ENCODE results near the gene FAM20A.

Gene FAM20A

DNA sequence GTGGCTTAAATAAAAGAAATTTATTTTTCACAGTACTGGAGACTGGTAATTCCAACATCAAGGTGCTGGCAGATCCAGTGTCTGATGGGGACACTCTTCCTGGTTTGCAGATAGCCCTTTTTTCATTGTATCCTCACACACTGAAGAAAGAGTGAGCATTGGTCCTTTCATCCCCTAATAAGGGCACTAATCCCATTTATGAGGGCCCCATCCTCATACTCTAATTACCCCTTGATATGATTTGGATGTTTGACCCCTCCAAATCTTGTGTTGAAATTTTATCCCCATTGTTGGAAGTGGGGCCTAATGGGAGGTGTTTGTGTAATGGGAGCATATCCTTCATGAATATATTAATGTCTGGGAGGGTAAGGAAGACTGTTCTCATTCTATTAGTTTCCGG is 9.4 kb upstream of the FAM20A start:
- no peak for DNase-seq (ENCODE audit: low read depth)

DNA sequence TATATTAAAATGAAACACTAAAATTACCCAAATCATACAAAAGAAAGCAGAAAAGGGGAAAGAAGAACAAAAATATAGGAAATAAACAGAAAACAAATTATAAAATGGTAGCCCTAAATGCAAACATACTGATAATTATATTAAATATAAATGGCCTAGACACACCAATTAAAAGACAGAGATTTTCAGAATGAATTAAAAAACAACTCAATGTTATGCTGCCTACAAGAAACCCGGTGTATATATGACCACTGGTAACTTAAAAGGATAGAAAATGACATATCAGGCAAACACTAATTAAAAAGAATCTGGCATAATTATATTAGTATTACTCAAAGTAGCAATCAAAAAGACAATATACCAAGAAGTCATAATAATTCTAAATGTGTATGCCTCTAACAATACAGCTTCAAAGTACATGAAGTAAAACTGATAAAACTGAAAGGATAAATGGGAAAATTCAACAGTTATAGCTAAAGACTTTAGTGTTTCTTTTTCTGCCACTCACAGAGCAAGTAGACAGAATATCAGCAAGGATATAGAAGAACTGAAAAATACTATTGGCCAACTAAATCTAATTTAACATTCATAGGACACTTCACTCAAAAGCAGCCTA is 7.5 kb upstream of the FAM20A start:
- no peak for DNase-seq (ENCODE audit: low read depth)

DNA sequence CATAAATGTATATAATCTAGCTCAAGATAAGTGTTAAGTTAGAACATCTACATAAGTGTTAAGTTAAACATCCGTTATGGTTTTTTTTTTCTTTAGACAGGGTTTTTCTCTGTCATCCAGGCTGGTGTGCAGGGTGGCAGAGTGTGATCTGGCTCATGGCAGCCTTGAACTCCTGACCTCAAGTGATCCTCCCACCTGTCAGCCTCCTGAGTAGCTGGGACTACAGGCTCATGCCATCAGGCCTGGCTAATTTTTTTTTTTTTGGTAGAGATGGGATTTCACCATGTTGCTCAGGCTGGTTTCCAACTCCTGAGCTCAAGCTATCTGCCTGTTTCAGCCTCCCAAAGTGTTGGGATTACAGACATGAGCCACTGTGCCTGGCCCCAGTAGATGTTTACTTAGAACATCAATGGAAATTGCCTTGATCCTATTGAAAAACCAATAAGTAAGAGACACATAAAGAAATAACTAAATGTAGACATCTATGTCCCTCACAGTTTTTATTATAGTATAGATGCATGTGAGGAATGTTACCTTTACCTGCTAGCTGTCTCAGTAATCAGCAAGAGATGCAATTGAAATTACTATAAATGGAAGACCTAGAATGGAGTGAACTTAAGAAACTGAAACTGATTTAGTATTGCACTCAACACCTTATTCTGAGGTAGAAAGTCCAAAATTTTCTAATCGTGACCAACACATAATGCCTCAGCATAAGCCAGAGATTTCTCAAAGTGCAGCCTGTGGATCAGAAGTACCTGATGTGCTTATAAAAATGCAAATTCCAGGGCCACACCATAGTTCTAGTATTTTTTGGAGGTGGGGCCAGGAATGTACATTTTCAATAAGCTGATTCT is 5.5 kb upstream of the FAM20A start:
- DNase-seq (ENCODE audit: low read depth) = no peak

- no peak for DNase-seq (ENCODE audit: low read depth)
Observed at GRCh38 chr17:68605914-68606313, 4.7 kb upstream of the FAM20A start.

GRCh38 chr17:68603656-68604055 is 2.5 kb upstream of the FAM20A start:
- DNase-seq (ENCODE audit: low read depth) = no peak

DNA sequence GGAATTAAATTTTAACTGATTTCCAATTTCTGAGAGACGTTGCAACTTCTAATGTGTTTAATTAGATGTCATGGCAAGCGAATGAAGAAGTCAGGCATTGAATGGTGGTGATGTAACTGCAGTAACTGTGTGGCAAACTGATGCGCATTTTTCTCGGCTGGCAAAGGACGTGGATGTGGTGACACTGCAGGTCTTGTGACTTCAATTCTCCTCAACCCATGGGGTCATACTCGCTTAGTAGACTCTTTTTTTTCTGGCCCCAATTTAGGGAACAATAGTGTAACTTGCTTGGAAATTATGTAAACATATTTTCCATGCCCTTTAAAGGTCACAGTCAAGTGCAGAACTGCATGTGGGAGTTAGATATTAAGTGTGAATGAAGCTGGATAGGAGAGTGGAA is 1.9 kb upstream of the FAM20A start:
- no peak for DNase-seq (ENCODE audit: low read depth)

- DNase-seq (ENCODE audit: low read depth) = no peak
Observed at GRCh38 chr17:68602289-68602688, 1.1 kb upstream of the FAM20A start.

DNA sequence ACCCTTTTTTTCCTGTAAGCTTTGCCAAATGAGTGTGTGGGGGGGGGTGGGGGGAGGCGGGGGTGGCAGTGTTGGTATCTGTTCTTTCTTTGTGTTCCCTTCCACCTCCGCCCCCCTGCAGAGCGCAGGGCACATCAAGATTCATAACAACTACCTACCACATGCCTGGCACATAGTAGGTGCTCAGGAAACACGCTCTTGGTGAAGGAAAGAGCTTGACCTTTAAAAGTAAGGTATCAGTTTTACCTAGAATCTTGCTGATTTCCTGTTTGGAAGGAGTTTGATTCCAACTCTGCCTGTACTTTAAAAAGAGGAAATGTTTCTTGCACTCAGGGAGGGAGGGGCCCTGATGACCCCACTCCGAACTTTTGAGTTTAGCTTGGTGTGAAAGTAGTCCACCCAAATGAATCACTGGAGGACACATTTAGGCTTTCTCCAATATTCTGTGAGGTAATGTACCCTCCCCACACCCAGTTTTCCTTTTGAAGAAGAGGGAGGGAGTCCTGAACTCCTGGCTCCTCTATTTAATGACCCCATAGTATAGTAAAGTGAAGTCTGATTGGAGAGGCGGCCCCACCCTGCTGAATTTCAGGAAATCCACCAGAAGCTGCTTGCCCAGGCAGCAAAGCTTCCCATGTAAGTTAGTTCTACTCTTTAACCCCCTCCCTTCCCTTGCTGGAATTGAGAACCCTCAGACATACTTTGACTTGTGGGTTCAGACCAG is 560 bp upstream of the FAM20A start:
- no peak for DNase-seq (ENCODE audit: low read depth)

DNA sequence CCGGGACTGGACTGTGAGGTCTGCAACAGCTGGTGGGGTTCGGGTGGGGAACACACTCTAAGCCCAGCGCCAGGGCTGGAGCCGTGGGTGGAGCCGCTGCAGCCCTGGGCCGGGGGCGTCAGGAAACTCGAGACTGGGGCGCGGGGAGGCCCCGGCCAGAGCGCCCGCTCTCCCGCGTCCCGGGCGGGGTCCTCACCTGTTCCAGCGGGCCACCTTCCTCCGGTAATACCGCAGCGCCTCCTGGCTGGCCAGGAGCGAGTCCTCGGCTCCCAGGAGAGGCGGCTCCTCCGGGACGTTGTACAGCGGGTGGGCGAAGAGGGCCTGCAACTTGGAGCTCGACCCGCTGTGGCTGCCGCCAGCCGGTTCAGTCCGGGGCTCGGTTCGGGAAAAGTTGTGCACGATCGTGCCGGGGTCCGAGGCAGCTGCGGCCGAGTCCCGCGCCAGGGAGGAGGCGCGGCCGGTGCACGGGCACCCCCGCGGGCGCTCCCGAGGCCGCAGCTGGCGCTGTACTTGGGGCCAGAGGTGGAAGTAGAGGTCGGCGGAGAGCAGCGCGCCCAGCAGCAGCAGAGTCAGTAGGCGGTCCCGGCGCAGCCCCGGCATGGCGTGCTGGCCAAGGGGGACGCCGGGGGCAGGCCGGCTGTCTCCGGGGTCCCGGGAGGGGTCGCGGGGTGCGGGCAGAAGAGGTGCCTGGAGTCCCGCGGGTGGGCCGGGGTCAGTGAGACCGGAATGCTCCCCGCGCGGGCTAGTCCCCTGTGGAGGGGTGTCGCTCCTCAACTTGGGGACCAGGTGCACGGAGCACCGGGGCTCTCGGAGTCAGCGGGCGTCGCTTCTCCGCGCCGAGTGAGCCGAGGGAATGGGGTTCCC is 868 bp downstream of the FAM20A start:
- no peak for DNase-seq (ENCODE audit: low read depth)

DNA sequence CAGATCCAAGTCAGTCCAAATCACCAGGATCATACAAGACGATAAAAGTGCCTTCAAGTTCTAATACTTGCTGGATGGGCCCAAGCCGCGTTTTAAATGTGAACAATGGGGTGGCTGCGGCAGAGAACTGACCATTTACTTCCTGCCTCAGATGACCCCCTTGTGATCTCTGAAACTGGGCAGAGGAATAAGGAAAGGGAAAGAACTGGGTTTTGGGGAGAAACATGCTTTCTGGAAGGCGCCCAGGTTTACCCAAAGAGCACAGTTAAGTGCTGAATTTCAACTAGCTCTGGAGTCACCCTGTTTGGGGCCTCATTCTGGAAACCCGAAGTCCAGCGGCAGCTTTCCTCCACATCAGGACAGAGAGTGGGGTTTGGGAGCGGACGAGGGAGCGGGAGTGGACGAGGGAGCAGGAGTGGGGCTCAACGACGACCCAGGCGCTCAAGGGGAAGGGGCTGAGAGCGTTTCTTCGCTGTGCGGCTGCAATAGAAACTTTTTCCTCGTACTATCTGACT is 1.6 kb downstream of the FAM20A start:
- no peak for DNase-seq (ENCODE audit: low read depth)

GRCh38 chr17:68599091-68599490 is 2.1 kb downstream of the FAM20A start:
- peak; percentile 91 for DNase-seq (ENCODE audit: low read depth)

- DNase-seq (ENCODE audit: low read depth) = no peak
Observed at GRCh38 chr17:68598545-68598961, 2.6 kb downstream of the FAM20A start.

GRCh38 chr17:68598074-68598473 is 3.1 kb downstream of the FAM20A start:
- no peak for DNase-seq (ENCODE audit: low read depth)

DNA sequence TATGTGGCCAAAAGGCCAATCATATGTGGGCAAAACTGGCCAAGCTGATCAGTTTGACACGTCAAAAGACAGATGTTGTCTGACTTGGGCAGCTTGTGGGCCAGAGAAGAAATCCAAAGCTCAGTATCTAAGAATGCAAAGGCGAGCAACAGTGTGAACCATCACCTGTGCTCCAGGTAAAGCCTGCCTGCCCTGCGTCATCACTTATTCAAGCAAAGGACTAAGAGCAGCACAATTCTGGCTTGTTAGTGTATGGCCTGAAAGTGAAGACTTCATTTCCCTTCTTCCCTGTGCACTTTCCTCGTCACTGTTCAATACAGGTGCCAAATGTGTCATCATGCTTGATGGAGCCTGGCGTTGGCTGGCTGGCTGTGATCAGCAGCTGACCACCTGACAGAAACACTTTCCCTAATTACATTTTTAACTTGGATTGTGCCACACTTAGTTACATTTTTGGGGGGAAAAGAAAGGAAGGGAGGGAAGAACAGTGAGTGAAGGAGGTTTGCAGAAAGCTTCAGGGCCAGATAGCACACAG is 4.7 kb downstream of the FAM20A start:
- DNase-seq (ENCODE audit: low read depth) = no peak

- DNase-seq (ENCODE audit: low read depth) = no peak
Observed at GRCh38 chr17:68595986-68596385, 5.2 kb downstream of the FAM20A start.

- peak; percentile 89 for DNase-seq (ENCODE audit: low read depth)
Observed at GRCh38 chr17:68595496-68595895, 5.7 kb downstream of the FAM20A start.

DNA sequence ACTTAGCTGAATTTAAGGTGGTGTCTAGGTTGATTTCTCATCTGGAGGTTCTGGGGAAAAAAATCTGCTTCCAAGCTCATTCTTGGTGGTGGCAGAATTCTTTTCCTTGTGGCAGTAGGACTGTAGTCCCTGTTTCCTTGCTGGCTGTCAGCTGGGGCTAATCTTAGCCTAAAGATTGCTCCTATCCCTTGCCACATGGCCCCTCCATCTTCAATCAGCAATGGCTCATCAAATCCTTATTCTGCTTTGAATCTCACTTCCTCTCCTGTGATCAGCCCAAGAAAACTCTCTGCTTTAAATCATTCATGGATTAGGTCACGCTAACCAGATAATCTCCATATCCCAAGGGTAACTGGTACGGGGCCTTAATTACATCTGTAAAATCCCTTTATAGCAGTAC is 6.6 kb downstream of the FAM20A start:
- no peak for DNase-seq (ENCODE audit: low read depth)

DNA sequence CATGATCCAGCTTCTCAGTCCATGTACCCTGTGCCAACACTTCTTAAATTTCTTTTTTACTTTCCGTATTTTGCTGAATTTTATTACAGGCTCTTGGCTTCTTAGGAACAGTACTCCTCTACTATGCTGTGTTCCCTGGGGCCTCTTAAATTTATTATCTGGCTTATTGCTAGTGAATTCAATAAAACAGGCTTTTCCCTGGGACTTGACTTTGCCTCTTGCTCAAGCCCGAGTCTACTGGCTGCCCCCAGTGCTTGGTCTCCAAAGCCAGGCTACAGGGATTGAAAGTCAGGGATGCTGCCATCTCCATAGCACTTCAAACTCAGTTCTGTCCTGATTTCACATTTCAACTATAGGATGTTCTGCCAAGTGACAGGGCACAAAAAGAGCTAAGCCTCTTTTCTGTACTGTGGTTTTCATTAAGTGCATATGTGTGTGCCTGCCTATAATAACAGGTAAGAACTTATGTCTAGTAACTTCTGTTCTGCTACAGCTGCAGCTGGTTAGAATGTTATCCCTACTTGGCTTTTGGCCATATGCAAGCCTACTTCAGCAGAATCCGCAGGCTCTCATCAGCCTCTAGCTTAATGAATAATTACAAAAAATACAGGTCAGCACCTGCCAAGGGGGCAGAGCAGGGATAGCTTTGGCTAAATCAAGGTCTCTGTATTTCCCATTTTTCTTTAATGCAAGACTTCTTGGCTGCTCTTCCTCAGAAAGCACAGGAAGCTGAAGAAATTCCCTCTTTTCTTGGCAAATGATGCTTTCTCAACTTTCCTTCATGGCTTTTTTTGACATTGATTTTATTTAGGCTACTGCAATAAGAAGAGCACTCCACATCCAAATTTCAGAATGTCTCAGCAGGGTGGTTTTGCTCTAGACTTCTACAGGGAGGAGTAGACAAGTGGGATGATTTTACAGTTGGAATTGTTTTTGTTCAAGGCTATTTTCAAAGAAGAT is 8.2 kb downstream of the FAM20A start:
- DNase-seq (ENCODE audit: low read depth) = peak; percentile 75

DNA sequence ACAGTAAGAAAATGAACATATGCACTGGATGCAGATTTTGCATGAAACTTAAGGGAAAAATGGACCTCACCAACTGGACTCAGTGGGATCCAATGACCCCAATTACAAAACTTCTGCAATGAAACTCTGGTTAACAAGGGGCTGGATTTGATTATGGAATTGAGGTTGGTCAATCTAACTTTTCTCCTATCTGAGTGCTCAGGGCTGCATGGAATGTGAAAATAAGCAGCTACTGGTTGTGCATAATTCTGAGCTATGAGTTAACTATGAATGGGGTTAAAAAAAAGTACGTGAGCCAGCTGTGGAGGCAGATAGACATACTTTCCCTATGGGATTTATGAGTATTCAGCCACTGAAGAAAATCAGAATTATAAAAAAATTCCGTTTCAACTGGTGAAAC is 9.2 kb downstream of the FAM20A start:
- DNase-seq (ENCODE audit: low read depth) = no peak

GRCh38 chr17:68591583-68591982 is 9.6 kb downstream of the FAM20A start:
- DNase-seq (ENCODE audit: low read depth) = no peak
